Ishikawa (cell line): ENCODE measurements around the gene LRBA.

ENCODE experiments used
- RAD21 ChIP-seq: IDR thresholded peaks from 2 replicates; pipeline ENCODE4 v1.6.1; 2012; ENCODE audit warnings: low read depth
- YY1 ChIP-seq: IDR thresholded peaks from 2 replicates; pipeline ENCODE4 v1.6.1; 2012; ENCODE audit warnings: low read depth

- TF ChIP-seq YY1 (no peak), RAD21 (no peak)
These were observed 166.1 kb downstream of the LRBA start for GRCh38 chr4:150849016-150849415.
